Kidney epithelial cell (primary cell): Measurements from ENCODE around the gene EIF1AD. TPM values are rescaled to one million over a fixed set of nuclear protein-coding genes. Genes with fewer than 3 reads are reported as not detected.

Source experiments
- DNase-seq: peaks from one replicate; pipeline ENCODE4 v3.0.0-alpha.2; 2010; ENCODE audit warnings: low read depth
- H3K27me3 ChIP-seq: 2 replicates; pipeline ENCODE4 v1.6.0; 2011; ENCODE audit warnings: low read length; ENCODE audit not compliant: control insufficient read depth, insufficient read depth
- H3K36me3 ChIP-seq: 2 replicates; pipeline ENCODE4 v1.5.1; 2011; ENCODE audit warnings: low read length; ENCODE audit not compliant: control insufficient read depth, insufficient read depth
- H3K4me3 ChIP-seq: 2 replicates; pipeline ENCODE4 v1.5.1; 2011; ENCODE audit warnings: low read depth, mild to moderate bottlenecking, control low read depth, low read length
- total RNA-seq: library from RNA; depleted of rRNA; stranded (reverse); fragments of >200 nt; gene quantifications from 2 replicates; pipeline ENCODE4 v1.2.3, GENCODE V29; 2015
- TF ChIP-seq, protein P1 (sequence below): IDR thresholded peaks from 2 replicates; pipeline ENCODE4 v1.5.1; 2011; ENCODE audit warnings: mild to moderate bottlenecking, moderate library complexity, low read length, control low read depth, inconsistent platforms; ENCODE audit not compliant: insufficient read depth, poor library complexity, severe bottlenecking

EIF1AD gene
- total RNA-seq, 1 donor from 2014 or later, result 33.4 TPM

DNA sequence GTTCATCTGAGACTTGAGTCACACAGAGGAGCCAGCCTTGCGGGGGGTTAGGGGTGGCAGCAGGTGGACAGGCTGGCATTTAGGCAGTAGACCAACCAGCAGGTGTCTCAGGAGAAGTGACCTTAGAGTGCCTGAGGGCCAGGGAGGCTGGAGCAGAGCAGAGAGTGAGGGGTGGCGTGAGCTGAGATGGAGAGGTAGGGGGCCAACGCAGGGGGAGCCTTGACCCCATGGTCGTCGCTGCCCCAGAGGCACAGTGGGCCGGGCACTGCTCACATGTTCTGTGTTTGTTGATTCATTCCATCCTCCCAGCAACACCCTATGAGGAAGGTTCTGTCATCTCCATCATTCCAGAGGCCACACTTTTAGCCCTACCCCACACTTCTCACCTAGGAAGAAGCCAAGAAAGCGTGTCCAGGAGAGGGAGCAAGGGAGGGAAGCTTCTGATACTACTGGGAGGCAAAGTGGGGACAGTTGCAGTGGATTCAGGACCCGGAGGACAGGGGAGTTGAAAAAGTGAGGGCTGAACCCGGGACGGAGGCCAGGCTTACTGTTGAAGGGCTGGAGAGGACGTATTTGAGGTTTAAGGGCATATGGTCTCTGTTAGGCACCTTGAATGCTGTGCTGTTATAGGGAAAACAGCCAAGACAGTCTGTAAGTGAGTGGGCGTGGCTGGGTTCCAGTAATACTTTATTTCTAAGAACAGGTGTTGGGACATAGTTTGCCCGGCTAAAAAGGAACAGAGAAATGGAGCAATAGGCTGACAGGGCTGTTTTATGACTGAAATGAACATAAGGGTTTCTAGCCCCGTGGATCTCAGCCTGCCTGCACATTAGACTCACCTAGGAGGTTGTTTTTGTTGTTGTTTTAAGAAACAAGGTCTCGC is 33.1 kb downstream of the EIF1AD start:
- H3K36me3 ChIP-seq, result peaks cover 2% of the 10 kb centered on the region
- TF ChIP-seq, protein P1, sequence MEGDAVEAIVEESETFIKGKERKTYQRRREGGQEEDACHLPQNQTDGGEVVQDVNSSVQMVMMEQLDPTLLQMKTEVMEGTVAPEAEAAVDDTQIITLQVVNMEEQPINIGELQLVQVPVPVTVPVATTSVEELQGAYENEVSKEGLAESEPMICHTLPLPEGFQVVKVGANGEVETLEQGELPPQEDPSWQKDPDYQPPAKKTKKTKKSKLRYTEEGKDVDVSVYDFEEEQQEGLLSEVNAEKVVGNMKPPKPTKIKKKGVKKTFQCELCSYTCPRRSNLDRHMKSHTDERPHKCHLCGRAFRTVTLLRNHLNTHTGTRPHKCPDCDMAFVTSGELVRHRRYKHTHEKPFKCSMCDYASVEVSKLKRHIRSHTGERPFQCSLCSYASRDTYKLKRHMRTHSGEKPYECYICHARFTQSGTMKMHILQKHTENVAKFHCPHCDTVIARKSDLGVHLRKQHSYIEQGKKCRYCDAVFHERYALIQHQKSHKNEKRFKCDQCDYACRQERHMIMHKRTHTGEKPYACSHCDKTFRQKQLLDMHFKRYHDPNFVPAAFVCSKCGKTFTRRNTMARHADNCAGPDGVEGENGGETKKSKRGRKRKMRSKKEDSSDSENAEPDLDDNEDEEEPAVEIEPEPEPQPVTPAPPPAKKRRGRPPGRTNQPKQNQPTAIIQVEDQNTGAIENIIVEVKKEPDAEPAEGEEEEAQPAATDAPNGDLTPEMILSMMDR, result no peak

DNA sequence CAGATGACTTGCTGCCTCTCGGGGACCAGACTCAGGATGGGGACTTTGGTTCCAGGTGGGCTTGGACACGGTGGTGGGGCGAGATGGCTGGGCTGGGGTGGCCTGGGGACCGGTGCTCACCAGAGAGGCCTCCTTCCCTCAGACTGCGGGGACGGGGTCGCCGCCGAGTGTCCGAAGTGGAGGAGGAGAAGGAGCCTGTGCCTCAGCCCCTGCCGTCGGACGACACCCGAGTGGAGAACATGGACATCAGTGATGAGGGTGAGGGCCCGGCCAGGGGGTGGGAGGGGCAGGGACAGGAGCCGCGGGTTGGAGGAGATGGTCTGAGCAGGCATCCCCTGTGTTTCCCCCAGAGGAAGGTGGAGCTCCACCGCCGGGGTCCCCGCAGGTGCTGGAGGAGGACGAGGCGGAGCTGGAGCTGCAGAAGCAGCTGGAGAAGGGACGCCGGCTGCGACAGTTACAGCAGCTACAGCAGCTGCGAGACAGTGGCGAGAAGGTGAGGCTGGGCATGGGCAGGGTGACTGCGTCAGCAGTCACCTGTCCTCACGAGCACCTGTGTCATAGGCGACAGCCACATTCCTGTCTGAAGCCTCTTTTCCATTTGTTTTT is 34.5 kb downstream of the EIF1AD start:
- H3K4me3 ChIP-seq, result no peak overlapping the region
- DNase-seq, result no peak
- H3K36me3 ChIP-seq, result peaks cover 3% of the 10 kb centered on the region
- H3K27me3 ChIP-seq, result no peaks in the 10 kb centered on the region
- TF ChIP-seq, protein P1, result no peak

More for the DNA sequence above, 33.1 kb downstream of the EIF1AD start:
- DNase-seq, result no peak
- Histone ChIP-seq H3K27me3 (no peaks in the 10 kb centered on the region), H3K4me3 (no peak overlapping the region)

DNA sequence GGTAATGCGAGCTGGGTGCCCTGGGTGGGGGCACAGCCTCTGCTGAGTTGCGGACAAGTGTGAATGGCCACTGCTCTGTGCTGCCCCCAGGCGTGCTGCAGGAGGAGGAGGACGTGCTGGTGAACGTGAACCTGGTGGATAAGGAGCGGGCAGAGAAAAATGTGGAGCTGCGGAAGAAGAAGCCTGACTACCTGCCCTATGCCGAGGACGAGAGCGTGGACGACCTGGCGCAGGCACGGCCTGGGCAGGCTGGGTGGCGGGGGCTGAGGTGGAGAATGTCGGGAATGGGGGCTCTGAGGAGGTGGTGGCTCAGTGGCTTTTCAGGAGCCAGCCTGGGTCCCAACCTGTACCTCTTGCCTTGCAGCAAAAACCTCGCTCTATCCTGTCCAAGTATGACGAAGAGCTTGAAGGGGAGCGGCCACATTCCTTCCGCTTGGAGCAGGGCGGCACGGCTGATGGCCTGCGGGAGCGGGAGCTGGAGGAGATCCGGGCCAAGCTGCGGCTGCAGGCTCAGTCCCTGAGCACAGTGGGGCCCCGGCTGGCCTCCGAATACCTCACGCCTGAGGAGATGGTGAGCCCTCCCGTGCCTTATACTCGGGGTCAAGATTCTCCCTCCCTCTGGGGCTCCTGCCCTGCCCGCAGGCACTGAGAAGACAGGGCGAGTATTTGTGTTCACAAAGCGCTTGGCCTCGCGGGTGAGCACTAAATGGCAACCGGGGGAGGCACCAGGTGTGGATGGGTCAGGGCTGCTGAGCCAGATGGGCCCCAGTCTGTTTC is 35.8 kb downstream of the EIF1AD start:
- Histone ChIP-seq H3K4me3 (no peak overlapping the region), H3K36me3 (peaks cover 3% of the 10 kb centered on the region), H3K27me3 (no peaks in the 10 kb centered on the region)
- no peak for DNase-seq
- TF ChIP-seq, protein P1, result no peak

DNA sequence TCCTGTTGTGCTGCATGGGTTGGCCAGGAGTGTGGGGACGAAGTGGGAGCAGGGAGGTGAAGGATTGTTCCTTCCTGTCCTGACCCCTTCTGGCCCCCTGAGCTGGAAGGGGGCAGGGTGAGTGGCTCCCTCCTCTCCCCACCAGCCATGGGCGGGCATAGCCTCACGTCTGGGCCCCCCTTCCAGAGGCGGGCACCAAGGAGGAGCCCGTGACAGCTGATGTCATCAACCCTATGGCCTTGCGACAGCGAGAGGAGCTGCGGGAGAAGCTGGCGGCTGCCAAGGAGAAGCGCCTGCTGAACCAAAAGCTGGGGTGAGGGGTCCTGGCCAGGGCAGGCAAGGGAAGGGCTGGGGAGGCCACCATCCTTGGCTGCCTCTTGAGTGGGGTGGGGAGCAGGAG is 37.1 kb downstream of the EIF1AD start:
- no peak for DNase-seq
- Histone ChIP-seq H3K4me3 (no peak overlapping the region), H3K27me3 (no peaks in the 10 kb centered on the region), H3K36me3 (peaks cover 3% of the 10 kb centered on the region)
- TF ChIP-seq, protein P1, result no peak

DNA sequence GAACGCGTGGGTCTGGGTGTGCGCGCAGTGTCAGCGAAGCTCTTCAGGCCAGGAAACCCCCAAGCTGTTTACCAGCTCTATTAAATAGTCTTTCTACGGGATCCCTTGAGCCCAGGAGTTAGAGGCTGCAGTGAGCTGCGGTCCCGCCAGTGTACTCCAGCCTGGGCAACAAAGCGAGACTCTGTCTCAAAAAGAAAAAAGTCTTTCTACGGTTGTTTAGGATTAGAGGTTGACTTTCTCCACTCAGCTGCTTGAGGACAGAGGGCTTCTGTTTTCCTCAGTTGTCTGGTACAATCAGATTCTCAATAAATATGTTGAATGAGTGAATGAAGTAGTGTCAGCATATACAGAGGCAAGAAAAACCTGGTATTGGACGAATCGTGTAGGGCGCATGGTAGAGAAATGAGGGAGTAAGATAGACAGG is 39.8 kb downstream of the EIF1AD start:
- TF ChIP-seq, protein P1, result no peak
- no peak for DNase-seq
- Histone ChIP-seq H3K4me3 (peak overlapping the region; percentile 94), H3K27me3 (no peaks in the 10 kb centered on the region), H3K36me3 (peaks cover 2% of the 10 kb centered on the region)
